GM23338 (cell line): Measurements from ENCODE around the gene IDH3A. TPM values are rescaled to one million over a fixed set of nuclear protein-coding genes. Genes with fewer than 3 reads are reported as not detected.

Experiments
- ATAC-seq: fragments of 200-7000 bp; cut with Tn5 transposase; 3 replicates; pipeline ENCODE4 v1.9.1; 2020
- DNase-seq: peaks from one replicate; pipeline ENCODE4 v3.0.0-alpha.2; 2015; ENCODE audit warnings: low spot score
- H2AFZ ChIP-seq: fragments of 200-600 bp; sonication (generic); 2 replicates; pipeline ENCODE4 v1.8.0; 2016; ENCODE audit warnings: antibody characterized with exemption, mild to moderate bottlenecking, moderate library complexity
- H3F3A ChIP-seq: fragments of 200-600 bp; sonication (generic); replicated peaks from 2 replicates; pipeline ENCODE4 v1.8.0; 2017; ENCODE audit warnings: antibody characterized with exemption, mixed run types, low read depth
- H3K27ac ChIP-seq: fragments of 200-600 bp; sonication (generic); 2 replicates; pipeline ENCODE4 v1.6.1; 2016; ENCODE audit warnings: low read depth
- H3K27me3 ChIP-seq: fragments of 200-600 bp; sonication (generic); 2 replicates; pipeline ENCODE4 v1.8.0; 2016; ENCODE audit warnings: mild to moderate bottlenecking, mixed run types, moderate library complexity; ENCODE audit not compliant: insufficient read depth
- H3K36me3 ChIP-seq: fragments of 200-600 bp; sonication (generic); 2 replicates; pipeline ENCODE4 v1.8.0; 2016; ENCODE audit warnings: mild to moderate bottlenecking; ENCODE audit not compliant: insufficient read depth
- H3K4me1 ChIP-seq: fragments of 200-600 bp; sonication (generic); 2 replicates; pipeline ENCODE4 v1.8.0; 2016; ENCODE audit warnings: mild to moderate bottlenecking, moderate library complexity; ENCODE audit not compliant: insufficient read depth
- H3K4me2 ChIP-seq: fragments of 200-600 bp; sonication (generic); 2 replicates; pipeline ENCODE4 v1.7.1; 2017; ENCODE audit warnings: mixed run types
- H3K4me3 ChIP-seq: fragments of 200-600 bp; sonication (generic); 2 replicates; pipeline ENCODE4 v1.6.1; 2016; ENCODE audit warnings: mixed run types
- H3K79me2 ChIP-seq: fragments of 200-600 bp; sonication (generic); replicated peaks from 2 replicates; pipeline ENCODE4 v1.8.0; 2017; ENCODE audit warnings: mild to moderate bottlenecking; ENCODE audit not compliant: insufficient read depth
- H3K9me2 ChIP-seq: fragments of 200-600 bp; sonication (generic); 2 replicates; pipeline ENCODE4 v1.8.0; 2017; ENCODE audit not compliant: insufficient read depth
- H4K20me1 ChIP-seq: fragments of 200-600 bp; sonication (generic); replicated peaks from 2 replicates; pipeline ENCODE4 v1.8.0; 2017; ENCODE audit warnings: mild to moderate bottlenecking; ENCODE audit not compliant: insufficient read depth
- H3K27ac Mint-ChIP-seq: 2 replicates; pipeline ENCODE4 v1.8.0; 2020; ENCODE audit warnings: inconsistent platforms, mild to moderate bottlenecking, moderate library complexity, mixed read lengths
- H3K27me3 Mint-ChIP-seq: 3 replicates; pipeline ENCODE4 v1.8.0; 2022; ENCODE audit warnings: low read depth, mild to moderate bottlenecking, moderate library complexity, mixed read lengths, inconsistent platforms; ENCODE audit not compliant: insufficient read depth, poor library complexity
- H3K36me3 Mint-ChIP-seq: 3 replicates; pipeline ENCODE4 v1.8.0; 2021; ENCODE audit warnings: low read depth, mild to moderate bottlenecking, inconsistent platforms, moderate library complexity, mixed read lengths
- H3K4me1 Mint-ChIP-seq: 3 replicates; pipeline ENCODE4 v1.8.0; 2020; ENCODE audit warnings: mild to moderate bottlenecking, inconsistent platforms, mixed read lengths
- H3K4me3 Mint-ChIP-seq: 3 replicates; pipeline ENCODE4 v1.8.0; 2021; ENCODE audit warnings: moderate library complexity, mild to moderate bottlenecking, inconsistent platforms, mixed read lengths
- H3K9me3 Mint-ChIP-seq: 3 replicates; pipeline ENCODE4 v1.8.0; 2020; ENCODE audit warnings: moderate library complexity, mild to moderate bottlenecking, inconsistent platforms, mixed read lengths
- EZH2 ChIP-seq: fragments of 200-600 bp; sonication (generic); IDR thresholded peaks from one replicate; pipeline ENCODE4 v1.8.0; 2017; ENCODE audit warnings: antibody characterized with exemption, mild to moderate bottlenecking, low read depth; ENCODE audit not compliant: unreplicated experiment
- JUNB ChIP-seq: IDR thresholded peaks from one replicate; pipeline ENCODE4 v1.6.1; 2016; ENCODE audit warnings: antibody characterized with exemption; ENCODE audit not compliant: unreplicated experiment
- NANOG ChIP-seq: IDR thresholded peaks from 2 replicates; pipeline ENCODE4 v1.6.1; 2016; ENCODE audit warnings: antibody characterized with exemption, borderline replicate concordance
- ZNF331 ChIP-seq: fragments of 250-450 bp; sonication (Bioruptor Pico); IDR thresholded peaks from 2 replicates; pipeline ENCODE4 v1.5.0; 2020; ENCODE audit warnings: low read depth, mild to moderate bottlenecking, moderate library complexity
- polyA plus RNA-seq: library from polyadenylated mRNA; unstranded; fragments of >200 nt; fragmentation: Nextera tagmentation; extraction: Ambion mirVana; gene quantifications from 2 replicates; pipeline ENCODE4 v1.2.1, GENCODE V29; 2016
- total RNA-seq: library from RNA; depleted of rRNA; stranded (reverse); fragments of >200 nt; shearing (Covaris generic); gene quantifications from 2 replicates; pipeline ENCODE4 v1.2.3, GENCODE V29; 2014
- TF ChIP-seq, protein P1 (sequence below), 2 experiments: fragments of 200-600 bp in 1 of 2; sonication (generic) in 1 of 2; conservative IDR thresholded peaks; 2 replicates each; pipeline versions ENCODE4 v1.5.1 to v1.6.1; 2016 to 2017; ENCODE audit warnings: antibody characterized with exemption in 2 of 2, low read depth in 2 of 2, mild to moderate bottlenecking in 2 of 2, moderate library complexity in 1 of 2
- TF ChIP-seq, protein P2 (sequence below): IDR thresholded peaks from one replicate; pipeline ENCODE4 v1.6.1; 2018; ENCODE audit warnings: antibody characterized with exemption; ENCODE audit not compliant: unreplicated experiment
- TF ChIP-seq, protein P3 (sequence below): IDR thresholded peaks from 2 replicates; pipeline ENCODE4 v1.6.1; 2016; ENCODE audit warnings: antibody characterized with exemption

The IDH3A gene
- total and polyA plus RNA-seq, 2 experiments from 2014 or later = 24.1 to 41.6 TPM

DNA sequence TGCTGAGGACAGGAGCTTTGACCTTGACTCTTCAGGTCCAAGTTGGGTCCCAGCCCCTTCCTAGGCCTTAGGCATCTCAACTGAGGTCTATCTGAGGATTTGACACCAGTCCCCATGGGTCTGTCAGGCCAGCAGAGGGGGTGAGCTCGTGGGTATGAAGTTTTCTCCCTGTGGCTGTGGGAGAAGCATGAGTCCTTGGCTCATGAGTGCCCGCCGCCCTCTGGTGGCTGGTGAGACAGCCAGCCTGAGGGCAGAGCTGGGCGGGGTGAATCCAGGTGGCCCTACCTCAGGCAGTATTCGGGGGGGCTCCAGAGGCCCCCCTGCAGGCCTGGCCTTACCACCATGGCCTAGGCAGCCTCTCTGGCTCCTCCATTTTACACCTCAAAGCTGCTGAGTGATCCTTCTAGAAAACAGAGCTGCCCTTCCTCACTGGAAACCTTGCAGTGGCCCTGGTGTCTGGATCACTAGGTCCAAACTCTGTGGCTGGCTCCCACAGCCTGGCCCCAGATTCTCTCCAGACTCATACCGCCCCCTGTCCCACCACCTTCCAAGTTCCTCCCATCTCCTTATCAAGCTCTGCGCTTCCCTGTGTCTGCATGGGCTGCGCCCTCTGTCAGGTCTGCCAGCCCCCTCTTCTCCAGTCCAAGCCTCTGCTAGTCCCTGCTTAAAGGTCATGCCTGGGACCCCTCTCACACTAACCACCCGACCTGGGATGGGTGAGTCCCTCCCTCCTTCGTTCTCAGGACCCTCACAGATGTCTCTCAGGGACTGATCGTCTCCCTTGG lies 40.7 kb upstream of the IDH3A start:
- no peaks in the 10 kb centered on the region for H3F3A ChIP-seq
- Mint-ChIP-seq H3K4me1 (peaks cover 5% of the 10 kb centered on the region), H3K36me3 (peaks cover 10% of the 10 kb centered on the region; the same call in 2 of the 3 replicates), H3K27ac (no peak overlapping the region; the same call in 1 of the 2 replicates), H3K27me3 (peaks cover 12% of the 10 kb centered on the region), H3K9me3 (no peaks in the 10 kb centered on the region; the same call in 2 of the 3 replicates), H3K4me3 (no peak overlapping the region)
- no peaks in the 10 kb centered on the region for H3K9me2 ChIP-seq
- no peak overlapping the region for H3K4me2 ChIP-seq
- no peaks in the 10 kb centered on the region for H3K79me2 ChIP-seq
- ATAC-seq = peak; percentile 94
- H3K27me3 ChIP-seq = no peaks in the 10 kb centered on the region
- H4K20me1 ChIP-seq = no peaks in the 10 kb centered on the region
- no peak overlapping the region for H2AFZ ChIP-seq
- 0 out of 2 replicates have a peak overlapping the region, but pooled peaks have one; percentile 66 for H3K27ac ChIP-seq
- no peaks in the 10 kb centered on the region for H3K36me3 ChIP-seq
- no peaks in the 10 kb centered on the region; the same call in 1 of the 2 replicates for H3K4me1 ChIP-seq
- DNase-seq = peak; percentile 90
- TF ChIP-seq EZH2 (no peak), NANOG (no peak)
- TF ChIP-seq, protein P1, sequence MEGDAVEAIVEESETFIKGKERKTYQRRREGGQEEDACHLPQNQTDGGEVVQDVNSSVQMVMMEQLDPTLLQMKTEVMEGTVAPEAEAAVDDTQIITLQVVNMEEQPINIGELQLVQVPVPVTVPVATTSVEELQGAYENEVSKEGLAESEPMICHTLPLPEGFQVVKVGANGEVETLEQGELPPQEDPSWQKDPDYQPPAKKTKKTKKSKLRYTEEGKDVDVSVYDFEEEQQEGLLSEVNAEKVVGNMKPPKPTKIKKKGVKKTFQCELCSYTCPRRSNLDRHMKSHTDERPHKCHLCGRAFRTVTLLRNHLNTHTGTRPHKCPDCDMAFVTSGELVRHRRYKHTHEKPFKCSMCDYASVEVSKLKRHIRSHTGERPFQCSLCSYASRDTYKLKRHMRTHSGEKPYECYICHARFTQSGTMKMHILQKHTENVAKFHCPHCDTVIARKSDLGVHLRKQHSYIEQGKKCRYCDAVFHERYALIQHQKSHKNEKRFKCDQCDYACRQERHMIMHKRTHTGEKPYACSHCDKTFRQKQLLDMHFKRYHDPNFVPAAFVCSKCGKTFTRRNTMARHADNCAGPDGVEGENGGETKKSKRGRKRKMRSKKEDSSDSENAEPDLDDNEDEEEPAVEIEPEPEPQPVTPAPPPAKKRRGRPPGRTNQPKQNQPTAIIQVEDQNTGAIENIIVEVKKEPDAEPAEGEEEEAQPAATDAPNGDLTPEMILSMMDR (conservative IDR thresholded peaks at IDR 0.05; ENCODE audit: low read depth in 2 of 2) = peak; percentile 82 to 89
- TF ChIP-seq, protein P2, sequence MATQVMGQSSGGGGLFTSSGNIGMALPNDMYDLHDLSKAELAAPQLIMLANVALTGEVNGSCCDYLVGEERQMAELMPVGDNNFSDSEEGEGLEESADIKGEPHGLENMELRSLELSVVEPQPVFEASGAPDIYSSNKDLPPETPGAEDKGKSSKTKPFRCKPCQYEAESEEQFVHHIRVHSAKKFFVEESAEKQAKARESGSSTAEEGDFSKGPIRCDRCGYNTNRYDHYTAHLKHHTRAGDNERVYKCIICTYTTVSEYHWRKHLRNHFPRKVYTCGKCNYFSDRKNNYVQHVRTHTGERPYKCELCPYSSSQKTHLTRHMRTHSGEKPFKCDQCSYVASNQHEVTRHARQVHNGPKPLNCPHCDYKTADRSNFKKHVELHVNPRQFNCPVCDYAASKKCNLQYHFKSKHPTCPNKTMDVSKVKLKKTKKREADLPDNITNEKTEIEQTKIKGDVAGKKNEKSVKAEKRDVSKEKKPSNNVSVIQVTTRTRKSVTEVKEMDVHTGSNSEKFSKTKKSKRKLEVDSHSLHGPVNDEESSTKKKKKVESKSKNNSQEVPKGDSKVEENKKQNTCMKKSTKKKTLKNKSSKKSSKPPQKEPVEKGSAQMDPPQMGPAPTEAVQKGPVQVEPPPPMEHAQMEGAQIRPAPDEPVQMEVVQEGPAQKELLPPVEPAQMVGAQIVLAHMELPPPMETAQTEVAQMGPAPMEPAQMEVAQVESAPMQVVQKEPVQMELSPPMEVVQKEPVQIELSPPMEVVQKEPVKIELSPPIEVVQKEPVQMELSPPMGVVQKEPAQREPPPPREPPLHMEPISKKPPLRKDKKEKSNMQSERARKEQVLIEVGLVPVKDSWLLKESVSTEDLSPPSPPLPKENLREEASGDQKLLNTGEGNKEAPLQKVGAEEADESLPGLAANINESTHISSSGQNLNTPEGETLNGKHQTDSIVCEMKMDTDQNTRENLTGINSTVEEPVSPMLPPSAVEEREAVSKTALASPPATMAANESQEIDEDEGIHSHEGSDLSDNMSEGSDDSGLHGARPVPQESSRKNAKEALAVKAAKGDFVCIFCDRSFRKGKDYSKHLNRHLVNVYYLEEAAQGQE = no peak
- no peak overlapping the region for H3K4me3 ChIP-seq

DNA sequence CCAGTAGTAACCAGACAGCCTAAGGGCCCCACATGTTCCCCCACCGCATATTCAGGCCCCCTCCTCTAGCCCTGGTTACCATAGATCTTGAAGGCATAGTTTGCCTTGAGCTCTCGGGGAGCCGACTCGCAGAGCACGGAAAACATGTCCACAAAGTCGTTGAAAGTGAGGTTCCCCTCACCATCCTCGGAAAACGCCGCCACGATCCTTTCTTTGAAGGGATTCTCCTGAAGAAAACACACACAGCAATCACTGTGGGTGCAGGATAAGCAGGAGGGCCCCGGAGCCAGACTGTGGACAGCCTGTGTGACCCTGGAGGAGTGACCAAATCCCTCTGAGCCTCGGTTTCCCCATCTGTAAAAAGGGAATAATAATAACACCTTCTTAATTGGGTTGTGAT lies 40.0 kb upstream of the IDH3A start:
- Mint-ChIP-seq H3K9me3 (no peaks in the 10 kb centered on the region; the same call in 2 of the 3 replicates), H3K27ac (no peak overlapping the region), H3K4me1 (peaks cover 8% of the 10 kb centered on the region), H3K27me3 (peaks cover 12% of the 10 kb centered on the region), H3K36me3 (peaks cover 10% of the 10 kb centered on the region; the same call in 2 of the 3 replicates), H3K4me3 (no peak overlapping the region)
- no peaks in the 10 kb centered on the region for H3K27me3 ChIP-seq
- H3K36me3 ChIP-seq = no peaks in the 10 kb centered on the region
- no peak overlapping the region for H3K4me2 ChIP-seq
- H3F3A ChIP-seq = no peaks in the 10 kb centered on the region
- DNase-seq (no peak), ATAC-seq (no peak)
- H3K79me2 ChIP-seq = no peaks in the 10 kb centered on the region
- no peak overlapping the region for H2AFZ ChIP-seq
- H3K4me1 ChIP-seq = peaks cover 6% of the 10 kb centered on the region; the same call in 1 of the 2 replicates
- H3K9me2 ChIP-seq = no peaks in the 10 kb centered on the region
- H4K20me1 ChIP-seq = no peaks in the 10 kb centered on the region
- no peak overlapping the region for H3K4me3 ChIP-seq
- H3K27ac ChIP-seq = no peak overlapping the region
- TF ChIP-seq NANOG (no peak), ZNF331 (no peak), JUNB (no peak), EZH2 (no peak)
- TF ChIP-seq, protein P3, sequence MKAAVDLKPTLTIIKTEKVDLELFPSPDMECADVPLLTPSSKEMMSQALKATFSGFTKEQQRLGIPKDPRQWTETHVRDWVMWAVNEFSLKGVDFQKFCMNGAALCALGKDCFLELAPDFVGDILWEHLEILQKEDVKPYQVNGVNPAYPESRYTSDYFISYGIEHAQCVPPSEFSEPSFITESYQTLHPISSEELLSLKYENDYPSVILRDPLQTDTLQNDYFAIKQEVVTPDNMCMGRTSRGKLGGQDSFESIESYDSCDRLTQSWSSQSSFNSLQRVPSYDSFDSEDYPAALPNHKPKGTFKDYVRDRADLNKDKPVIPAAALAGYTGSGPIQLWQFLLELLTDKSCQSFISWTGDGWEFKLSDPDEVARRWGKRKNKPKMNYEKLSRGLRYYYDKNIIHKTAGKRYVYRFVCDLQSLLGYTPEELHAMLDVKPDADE = no peak
- TF ChIP-seq, protein P2 = no peak
- TF ChIP-seq, protein P1 (conservative IDR thresholded peaks at IDR 0.05; ENCODE audit: low read depth in 2 of 2) = no peak
